Fibroblast of peridontal ligament (primary cell): ENCODE results near the gene CEACAM7.
"Not testable (repeated sequence)": the region's sequence is repeated elsewhere in the genome, so short reads cannot be mapped to it uniquely, and the experiment has no call there.

Experiments used
- DNase-seq: peaks from one replicate; pipeline ENCODE4 v3.0.0-alpha.2; 2010; ENCODE audit errors: extremely low read depth

CEACAM7 gene

DNA sequence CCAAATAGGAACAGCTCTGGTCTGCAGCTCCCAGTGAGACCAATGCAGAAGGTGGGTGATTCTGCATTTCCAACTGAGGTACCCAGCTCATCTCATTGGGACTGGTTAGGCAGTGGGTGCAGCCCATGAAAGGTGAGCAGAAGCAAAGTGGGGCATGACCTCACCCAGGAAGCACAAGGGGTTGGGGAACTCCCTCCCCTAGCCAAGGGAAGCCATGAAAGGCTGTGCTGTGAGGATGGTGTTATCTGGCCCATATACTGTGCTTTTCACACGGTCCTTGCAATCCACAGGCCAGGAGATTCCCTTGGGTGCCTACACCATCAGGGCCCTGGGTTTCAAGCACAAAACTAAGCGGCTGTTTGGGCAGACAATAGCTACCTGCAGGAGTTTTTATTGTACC lies 31.3 kb downstream of the CEACAM7 start:
- not testable (repeated sequence) for DNase-seq

DNA sequence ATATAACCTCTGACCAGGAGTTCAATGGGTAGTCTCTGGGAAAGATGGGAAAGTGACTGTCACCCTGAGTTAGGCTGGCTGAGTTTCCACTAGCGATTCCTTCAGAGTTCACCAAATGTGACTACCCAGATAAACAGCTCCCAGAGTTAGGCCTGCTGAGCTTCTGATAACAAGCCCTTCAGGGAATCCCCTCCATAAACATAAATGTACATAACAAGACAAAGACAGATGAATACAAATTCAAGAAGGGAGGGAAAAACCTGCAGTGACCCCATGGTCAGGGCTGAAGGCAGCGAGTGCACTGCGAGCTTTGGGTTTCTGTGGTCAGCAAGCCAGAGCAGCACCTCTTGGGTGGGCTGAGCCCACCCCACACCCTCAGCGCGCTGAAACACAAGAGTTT lies 35.8 kb downstream of the CEACAM7 start:
- DNase-seq = no peak

DNA sequence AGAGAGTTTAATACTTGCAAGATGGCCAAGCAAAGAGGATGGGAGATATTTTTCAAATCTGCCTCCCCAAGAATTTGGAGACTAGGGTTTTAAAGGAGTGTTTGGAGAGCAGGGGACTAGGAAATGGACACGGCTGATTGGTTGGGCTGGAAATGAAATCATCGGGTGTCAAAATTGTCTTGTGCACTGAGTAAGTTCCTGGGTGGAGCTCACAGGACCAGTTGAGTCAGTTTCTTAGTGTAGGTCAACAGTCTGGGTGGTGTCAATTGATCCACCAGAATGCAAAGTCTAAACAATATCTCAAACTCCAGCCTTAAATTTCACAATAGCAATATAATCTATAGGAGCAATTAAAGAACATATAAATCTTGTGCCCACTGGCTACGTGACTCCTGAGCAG lies 38.2 kb downstream of the CEACAM7 start:
- DNase-seq = no peak

DNA sequence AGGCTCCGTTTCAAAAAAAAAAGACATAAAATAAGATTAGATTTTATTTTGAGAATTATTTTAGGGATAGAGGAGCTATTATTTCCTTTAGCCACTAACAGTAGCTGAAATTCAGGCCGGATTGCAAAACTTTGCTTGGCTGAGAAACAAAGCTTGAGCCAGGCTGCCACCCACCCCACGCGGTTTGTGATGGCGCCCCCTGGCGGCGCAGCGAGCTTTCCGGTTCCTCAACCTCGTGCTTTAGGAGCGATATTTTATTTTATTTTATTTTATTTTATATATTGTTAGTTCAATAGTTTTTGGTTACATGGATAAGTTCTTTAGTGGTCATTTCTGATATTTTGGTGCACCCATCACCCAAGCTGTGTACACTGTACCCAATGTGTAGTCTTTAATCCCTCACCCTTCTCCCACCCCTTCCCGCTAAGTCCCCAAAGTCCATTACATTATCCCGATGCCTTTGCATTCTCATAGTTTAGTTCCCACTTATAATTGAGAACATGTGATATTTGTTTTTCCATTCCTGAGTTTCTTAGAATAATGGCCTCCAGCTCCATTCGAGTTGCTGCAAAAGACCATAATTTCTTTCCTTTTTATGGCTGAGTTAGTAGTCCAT lies 41.4 kb downstream of the CEACAM7 start:
- DNase-seq = no peak

DNA sequence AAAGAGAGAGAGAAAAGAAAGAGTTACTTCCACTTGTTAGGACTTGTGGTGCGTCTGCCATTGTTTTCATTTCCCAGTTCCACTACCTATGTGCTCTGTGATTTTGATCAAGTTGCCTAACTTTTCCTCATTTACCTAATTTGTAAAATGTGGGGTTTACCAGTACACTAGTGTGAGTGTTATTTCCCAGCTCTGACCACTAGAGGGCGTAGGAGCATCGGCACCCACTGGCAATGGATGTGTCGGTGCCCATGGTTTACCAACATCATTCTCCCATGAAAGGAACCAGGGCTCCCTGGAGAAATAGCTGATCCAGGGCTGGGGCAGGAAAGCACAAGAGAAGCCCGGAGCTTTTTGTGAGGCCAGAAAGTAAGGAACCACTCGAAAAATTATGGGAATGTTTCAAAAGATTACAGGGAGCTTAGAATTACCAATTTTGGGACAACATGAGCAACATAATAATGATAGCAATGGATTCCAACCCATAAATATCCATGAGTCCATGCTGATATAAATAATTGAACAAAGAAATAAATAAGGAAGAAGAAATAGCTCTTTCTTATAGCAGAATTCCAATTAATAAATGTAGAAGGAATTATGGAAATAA lies 46.1 kb downstream of the CEACAM7 start:
- peak; percentile 56 for DNase-seq

DNA sequence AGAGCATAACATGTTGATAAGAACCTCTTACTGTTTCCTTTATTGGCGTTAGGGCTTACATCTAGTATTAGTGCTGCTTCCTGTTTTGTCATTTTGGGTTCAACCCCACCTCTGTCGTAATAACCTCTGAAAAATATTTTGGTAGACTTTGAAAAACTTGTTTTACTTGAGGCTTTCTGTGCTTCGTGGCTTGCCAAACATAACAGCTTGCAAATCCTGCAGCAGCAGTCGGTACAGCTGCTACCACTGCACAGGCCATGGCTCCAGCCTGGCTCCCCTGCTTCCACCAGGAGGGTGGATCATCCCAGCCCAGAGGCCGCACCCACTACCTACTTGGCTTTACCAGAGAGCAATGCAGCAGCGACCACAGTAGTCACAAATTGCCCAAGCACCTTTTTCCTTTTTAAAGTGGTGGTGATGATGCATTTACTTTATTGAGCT lies 49.4 kb downstream of the CEACAM7 start:
- no peak for DNase-seq

DNA sequence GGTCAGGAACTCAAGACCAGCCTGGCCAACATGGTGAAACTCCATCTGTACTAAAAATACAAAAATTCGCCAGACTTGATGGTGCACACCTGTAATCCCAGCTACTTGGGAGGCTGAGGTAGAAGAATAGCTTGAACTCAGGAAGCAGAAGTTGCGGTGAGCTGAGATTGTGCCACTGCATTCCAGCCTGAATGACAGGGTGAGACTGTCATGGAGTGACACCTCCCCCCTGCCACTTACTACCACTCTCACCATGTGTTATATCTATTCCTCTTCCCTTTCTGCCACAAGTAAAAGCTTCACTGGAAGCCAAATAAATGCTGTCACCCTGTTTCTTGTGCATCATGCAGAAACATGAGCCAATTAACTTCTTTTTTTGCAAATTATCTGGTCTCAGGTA lies 50.6 kb downstream of the CEACAM7 start:
- no peak for DNase-seq

DNA sequence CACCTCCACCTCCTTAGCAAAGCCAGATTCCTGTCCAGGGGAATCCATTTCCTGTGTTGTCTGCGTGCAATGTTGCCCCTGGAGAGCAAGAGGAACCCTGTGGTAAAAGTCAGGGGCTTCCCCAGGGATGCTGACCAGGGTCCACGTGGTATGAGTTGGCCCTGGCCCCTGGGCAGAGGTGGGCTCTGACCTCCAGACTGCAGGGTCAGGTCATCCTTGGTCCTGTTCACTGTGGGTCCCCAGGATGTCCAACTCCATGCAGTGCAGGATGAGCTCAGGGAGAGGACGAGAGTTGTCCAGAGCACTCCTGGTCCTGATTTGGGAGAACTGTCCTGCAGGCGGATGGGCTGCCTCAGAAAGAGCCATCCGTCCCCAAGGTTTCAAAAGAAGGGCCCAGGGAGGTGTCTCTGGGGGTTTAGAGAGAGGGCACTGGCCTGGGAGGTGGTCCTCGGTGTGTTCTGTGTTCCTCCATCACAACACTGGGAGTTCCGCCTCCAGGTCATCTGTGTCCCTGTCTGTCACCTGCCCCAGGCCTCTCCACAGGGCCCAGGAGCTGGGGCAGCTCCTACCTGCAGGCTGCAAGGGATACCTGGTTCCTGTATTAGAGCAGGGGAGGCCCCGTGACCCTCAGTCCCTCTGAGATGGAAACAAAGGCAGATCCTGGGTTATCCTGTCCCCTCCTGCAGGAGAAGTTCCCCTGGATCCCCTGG lies 59.9 kb downstream of the CEACAM7 start:
- no peak for DNase-seq

DNA sequence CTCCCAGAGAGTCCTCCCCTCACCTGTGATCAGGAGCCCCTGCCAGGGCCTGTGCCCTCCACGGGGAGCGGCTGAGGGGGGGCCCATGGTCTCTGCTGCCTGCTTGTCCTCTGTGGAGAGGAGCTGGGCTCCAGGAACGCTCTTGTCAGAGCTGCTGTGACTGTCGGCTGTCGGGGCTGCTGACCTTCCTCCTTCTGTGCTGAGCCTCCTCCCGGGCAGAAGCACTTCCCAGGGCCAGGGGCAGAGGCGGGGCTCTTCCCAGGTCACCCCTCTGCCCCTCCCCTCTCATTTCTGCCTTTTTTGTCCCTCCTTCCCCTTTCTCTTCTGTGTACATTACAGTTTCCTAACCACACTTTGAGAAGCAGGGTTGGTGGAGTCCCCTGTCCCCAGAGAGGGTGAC lies 61.2 kb downstream of the CEACAM7 start, which contains the start of gene CEACAM4:
Gene CEACAM4, minus strand, starts transcription at position 198 of the 400 bp plus-strand sequence. Its CDS starts 111 bp downstream, at position 87.
- DNase-seq = no peak

DNA sequence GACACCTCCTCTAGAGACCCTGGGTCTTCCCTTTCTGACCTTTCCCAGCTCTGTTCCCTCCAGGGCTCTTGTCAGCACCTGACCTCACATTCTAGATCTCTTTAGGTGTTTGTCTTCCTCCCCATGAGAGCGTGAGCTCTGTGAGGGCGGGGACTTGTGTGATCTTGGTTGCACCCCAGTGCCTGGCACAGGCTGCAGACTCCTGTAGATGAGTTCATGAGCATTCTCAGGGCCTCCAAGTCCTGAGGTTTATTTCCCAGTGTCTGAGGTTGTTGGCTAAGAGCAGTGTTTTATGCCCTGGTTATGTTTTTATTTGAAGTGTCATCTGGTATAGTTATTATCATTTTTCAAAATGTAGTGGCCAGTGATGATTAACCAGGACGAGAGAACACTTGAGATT lies 61.8 kb downstream of the CEACAM7 start:
- DNase-seq = no peak

DNA sequence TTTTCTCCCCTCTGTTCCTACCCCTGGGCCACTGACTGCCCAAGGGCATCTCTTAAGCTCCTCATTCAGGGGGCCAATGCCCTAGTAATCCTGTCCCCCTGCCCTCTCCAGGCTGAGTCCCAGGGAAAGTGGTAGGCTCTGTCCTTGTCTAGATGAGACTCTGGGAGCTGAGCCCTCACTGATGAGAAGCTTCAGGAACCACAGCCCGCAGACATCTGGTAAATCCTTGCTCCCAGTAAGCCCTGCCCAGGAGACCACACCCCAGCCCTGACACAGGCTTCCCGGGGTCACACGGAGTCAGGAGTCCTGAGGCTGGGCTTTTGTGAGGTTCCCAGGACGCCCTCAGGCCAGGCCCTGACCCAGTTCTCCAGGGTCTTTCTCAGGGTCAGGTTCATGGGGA lies 63.1 kb downstream of the CEACAM7 start:
- no peak for DNase-seq

DNA sequence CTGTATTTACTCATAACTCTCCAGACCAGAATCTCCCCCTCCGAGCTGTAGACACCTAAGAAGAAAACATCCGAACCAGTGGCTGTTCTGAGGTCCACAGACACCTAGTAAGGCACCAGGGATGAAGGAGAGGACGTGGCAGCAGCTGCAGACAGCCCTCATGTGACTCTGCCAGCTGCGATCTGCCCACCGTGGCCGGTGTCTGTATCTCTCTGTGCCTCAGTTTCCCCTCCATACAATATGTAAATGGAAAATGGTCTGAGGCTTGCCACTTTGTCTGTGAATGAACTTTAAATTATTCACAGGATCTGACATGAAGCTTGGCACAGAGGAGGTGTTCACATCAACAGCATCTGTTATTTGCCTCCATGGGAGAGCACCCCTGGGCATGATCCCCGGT lies 63.6 kb downstream of the CEACAM7 start:
- no peak for DNase-seq

DNA sequence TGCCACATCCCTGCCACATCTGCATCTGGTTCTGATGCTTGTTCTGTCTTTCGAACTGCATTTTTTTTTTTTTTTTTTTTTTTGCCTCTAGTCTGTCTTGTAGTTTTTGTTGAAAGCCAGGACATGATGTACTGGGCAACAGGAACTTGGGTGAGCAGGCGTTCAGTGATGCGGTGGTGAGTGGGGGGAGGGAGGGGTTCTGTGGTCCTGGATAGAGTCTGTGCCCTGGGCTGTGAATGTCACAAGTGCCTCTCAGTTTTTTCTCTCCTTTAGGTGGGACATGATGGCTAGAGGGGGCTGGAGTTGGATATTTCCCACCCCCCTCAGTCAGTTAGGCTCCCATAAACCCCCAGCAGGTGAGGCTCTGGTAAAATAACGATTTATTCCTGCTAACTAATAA lies 64.7 kb downstream of the CEACAM7 start:
- no peak for DNase-seq
